SK-N-SH (cell line): ENCODE data around the gene ELMO1. TPM values are rescaled to one million over a fixed set of nuclear protein-coding genes. Genes with fewer than 3 reads are reported as not detected.

Source experiments
- CTCF ChIA-PET: fragments of 300-600, 350-600 bp; formaldehyde crosslinking; extraction: SDS; loops from one replicate; lab custom pipeline; 2021; lab: Yijun Ruan, JAX
- POLR2A ChIA-PET: fragments of 350-600 bp; sonication (Branson Sonifier 250); formaldehyde crosslinking; extraction: SDS; loops from one replicate; lab custom pipeline; 2020; ENCODE audit warnings: antibody characterized with exemption, inconsistent platforms; lab: Yijun Ruan, JAX
- DNase-seq: peaks from one replicate; pipeline ENCODE4 v3.0.0; 2012
- H2AFZ ChIP-seq: fragments of 200-600 bp; sonication (generic); 2 replicates; pipeline ENCODE4 v1.8.1; 2016; ENCODE audit warnings: antibody characterized with exemption, mild to moderate bottlenecking, low read depth
- H3F3A ChIP-seq: fragments of 200-600 bp; sonication (generic); replicated peaks from 2 replicates; pipeline ENCODE3; 2016; ENCODE audit warnings: antibody characterized with exemption, mild to moderate bottlenecking; ENCODE audit not compliant: insufficient read depth
- H3K27ac ChIP-seq, 2 experiments: fragments of 200-500 bp in 1 of 2; fragments of 200-600 bp in 1 of 2; sonication (Bioruptor generic) in 1 of 2; sonication (generic), shearing (Covaris generic) in 1 of 2; 2 replicates each; pipeline versions ENCODE4 v1.5.1 to v1.6.1; 2014 to 2016; ENCODE audit warnings: low read depth in 2 of 2, inconsistent platforms in 1 of 2, low read length in 1 of 2, mild to moderate bottlenecking in 1 of 2, mixed read lengths in 1 of 2
- H3K27me3 ChIP-seq: fragments of 200-600 bp; sonication (generic), shearing (Covaris generic); 2 replicates; pipeline ENCODE4 v1.6.1; 2016; ENCODE audit warnings: mixed run types; ENCODE audit not compliant: insufficient read depth
- H3K36me3 ChIP-seq, 2 experiments: fragments of 200-500 bp in 1 of 2; fragments of 200-600 bp in 1 of 2; sonication (Bioruptor generic) in 1 of 2; sonication (generic) in 1 of 2; replicated peaks in 1 of 2; 2 replicates each; pipeline versions ENCODE3 to v1.5.1; 2014 to 2016; ENCODE audit warnings: low read length in 1 of 2, mild to moderate bottlenecking in 1 of 2; ENCODE audit not compliant: insufficient read depth in 2 of 2, control insufficient read depth in 1 of 2
- H3K4me1 ChIP-seq, 2 experiments: fragments of 200-500 bp in 1 of 2; fragments of 200-600 bp in 1 of 2; sonication (Bioruptor generic) in 1 of 2; sonication (generic), shearing (Covaris generic) in 1 of 2; 2 replicates each; pipeline versions ENCODE4 v1.5.1 to v1.6.1; 2014 to 2016; ENCODE audit warnings: low read depth in 1 of 2, low read length in 1 of 2, mixed run types in 1 of 2; ENCODE audit not compliant: insufficient read depth in 2 of 2, control insufficient read depth in 1 of 2
- H3K4me2 ChIP-seq: fragments of 200-600 bp; sonication (generic), shearing (Covaris generic); 2 replicates; pipeline ENCODE4 v1.6.1; 2017; ENCODE audit warnings: mixed run types
- H3K4me3 ChIP-seq, 2 experiments: fragments of 200-500 bp in 1 of 2; fragments of 200-600 bp in 1 of 2; sonication (Bioruptor generic) in 1 of 2; sonication (generic), shearing (Covaris generic) in 1 of 2; 2 replicates each; pipeline versions ENCODE4 v1.5.1 to v1.8.1; 2014 to 2016; ENCODE audit warnings: low read depth in 2 of 2, inconsistent platforms in 1 of 2, low read length in 1 of 2, mild to moderate bottlenecking in 1 of 2, mixed read lengths in 1 of 2, moderate library complexity in 1 of 2
- H3K79me2 ChIP-seq: fragments of 200-600 bp; sonication (generic); 2 replicates; pipeline ENCODE4 v1.8.1; 2017; ENCODE audit warnings: mild to moderate bottlenecking; ENCODE audit not compliant: insufficient read depth
- H3K9ac ChIP-seq: fragments of 200-600 bp; sonication (generic); 2 replicates; pipeline ENCODE4 v1.6.1; 2017; ENCODE audit warnings: mixed run types
- H3K9me2 ChIP-seq: fragments of 200-600 bp; sonication (generic); 2 replicates; pipeline ENCODE4 v1.6.1; 2017; ENCODE audit warnings: mixed run types
- H3K9me3 ChIP-seq: fragments of 200-600 bp; sonication (generic); 2 replicates; pipeline ENCODE4 v1.6.1; 2017; ENCODE audit warnings: mixed run types, mild to moderate bottlenecking, moderate library complexity
- H4K20me1 ChIP-seq: fragments of 200-600 bp; sonication (generic); 2 replicates; pipeline ENCODE4 v1.6.1; 2017; ENCODE audit warnings: mild to moderate bottlenecking, mixed run types; ENCODE audit not compliant: insufficient read depth
- CHD2 ChIP-seq: fragments of 150-350 bp; IDR thresholded peaks from 2 replicates; pipeline ENCODE4 v1.6.1; 2018; ENCODE audit warnings: low read length; ENCODE audit not compliant: partially characterized antibody
- ELF1 ChIP-seq: IDR thresholded peaks from 2 replicates; pipeline ENCODE4 v1.4.0; 2012
- FOSL2 ChIP-seq: IDR thresholded peaks from 2 replicates; pipeline ENCODE4 v1.4.0; 2012; ENCODE audit warnings: low read depth, mild to moderate bottlenecking, moderate library complexity, borderline replicate concordance
- FOXJ3 ChIP-seq: sonication (generic); formaldehyde crosslinking; IDR thresholded peaks from 2 replicates; pipeline ENCODE4 v1.5.1; 2020; ENCODE audit warnings: mild to moderate bottlenecking, missing genetic modification reagents
- FOXM1 ChIP-seq: IDR thresholded peaks from 2 replicates; pipeline ENCODE4 v1.4.0; 2012; ENCODE audit warnings: low read depth, mild to moderate bottlenecking
- GABPA ChIP-seq: IDR thresholded peaks from 2 replicates; pipeline ENCODE4 v1.4.0; 2012; ENCODE audit warnings: low read depth, mild to moderate bottlenecking
- JUND ChIP-seq: IDR thresholded peaks from 2 replicates; pipeline ENCODE4 v1.4.0; 2012
- MXI1 ChIP-seq: IDR thresholded peaks from 2 replicates; pipeline ENCODE4 v1.6.1; 2012; ENCODE audit warnings: mild to moderate bottlenecking, low read depth, low read length, improper control_type of control experiment
- NFIC ChIP-seq: IDR thresholded peaks from 2 replicates; pipeline ENCODE4 v1.4.0; 2012; ENCODE audit warnings: borderline replicate concordance
- POLR2AphosphoS5 ChIP-seq: IDR thresholded peaks from 2 replicates; pipeline ENCODE4 v1.6.1; 2012; ENCODE audit warnings: low read depth, low read length
- RAD21 ChIP-seq: IDR thresholded peaks from 2 replicates; pipeline ENCODE4 v1.6.1; 2012; ENCODE audit warnings: mild to moderate bottlenecking, low read length
- RFX5 ChIP-seq: IDR thresholded peaks from 2 replicates; pipeline ENCODE4 v1.6.1; 2012; ENCODE audit warnings: mild to moderate bottlenecking, improper control_type of control experiment, low read length
- SIN3A ChIP-seq: IDR thresholded peaks from 2 replicates; pipeline ENCODE4 v1.6.1; 2012; ENCODE audit warnings: low read depth, mild to moderate bottlenecking, low read length, moderate library complexity, borderline replicate concordance
- SMC3 ChIP-seq: IDR thresholded peaks from 2 replicates; pipeline ENCODE4 v1.6.1; 2012; ENCODE audit warnings: low read depth, low read length, improper control_type of control experiment
- TAF1 ChIP-seq: IDR thresholded peaks from 2 replicates; pipeline ENCODE4 v1.6.1; 2012; ENCODE audit warnings: low read depth, mild to moderate bottlenecking, low read length, moderate library complexity, borderline replicate concordance
- TCF12 ChIP-seq: IDR thresholded peaks from 2 replicates; pipeline ENCODE4 v1.4.0; 2012
- TEAD4 ChIP-seq: IDR thresholded peaks from 2 replicates; pipeline ENCODE4 v1.4.0; 2012; ENCODE audit warnings: mild to moderate bottlenecking, borderline replicate concordance; ENCODE audit not compliant: insufficient read depth
- YY1 ChIP-seq: IDR thresholded peaks from 2 replicates; pipeline ENCODE4 v1.4.0; 2012; ENCODE audit warnings: low read depth, mild to moderate bottlenecking
- WGBS: methylation state at CpG from one replicate; pipeline ENCODE4 v1.1.6; 2017; ENCODE audit warnings: low lambda C conversion rate; 5-methylcytosine and 5-hydroxymethylcytosine counted together
- polyA plus RNA-seq, 3 experiments: library from polyadenylated mRNA; depleted of rRNA; stranded (reverse); fragments of >200 nt; gene quantifications; 2 replicates each; pipeline ENCODE4 v1.2.3, GENCODE V29; 2012
- TF ChIP-seq, protein P1 (sequence below): fragments of 200-600 bp; sonication (generic); IDR thresholded peaks from 2 replicates; pipeline ENCODE4 v1.6.1; 2017; ENCODE audit warnings: antibody characterized with exemption, mild to moderate bottlenecking, moderate library complexity
- TF ChIP-seq, protein P2 (sequence below): fragments of 150-350 bp; IDR thresholded peaks from 2 replicates; pipeline ENCODE4 v1.6.1; 2016; ENCODE audit warnings: mild to moderate bottlenecking, low read depth, low read length
- TF ChIP-seq, protein P3 (sequence below): IDR thresholded peaks from 2 replicates; pipeline ENCODE4; 2012
- TF ChIP-seq, protein P4 (sequence below): IDR thresholded peaks from 2 replicates; pipeline ENCODE4 v1.4.0; 2012; ENCODE audit warnings: low read depth, borderline replicate concordance
- TF ChIP-seq, protein P5 (sequence below): IDR thresholded peaks from 2 replicates; pipeline ENCODE4 v1.4.0; 2012; ENCODE audit warnings: low read depth
- TF ChIP-seq, protein P6 (sequence below): IDR thresholded peaks from 2 replicates; pipeline ENCODE4 v1.4.0; 2012; ENCODE audit warnings: low read depth, borderline replicate concordance

ELMO1 gene
- polyA plus RNA-seq, 1 of the 3 experiments (the other 2 are of a cell fraction) = 0.64 TPM

DNA sequence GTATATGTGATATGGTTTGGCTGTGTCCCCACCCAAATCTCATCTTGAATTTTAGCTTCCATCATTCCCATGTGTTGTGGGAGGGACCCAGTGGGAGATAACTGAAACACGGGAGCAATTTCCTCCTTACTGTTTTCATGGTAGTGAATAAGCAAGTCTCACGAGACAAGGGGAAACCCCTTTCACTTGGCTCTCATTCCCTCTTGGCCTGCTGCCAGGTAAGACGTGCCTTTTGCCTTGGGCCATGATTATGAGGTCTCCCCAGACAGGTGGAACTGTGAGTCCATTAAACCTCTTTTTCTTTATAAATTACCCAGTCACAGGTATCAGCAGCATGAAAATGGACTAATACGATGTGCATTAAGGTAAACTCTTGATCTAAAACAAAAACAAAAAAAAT, 367.2 kb downstream of the ELMO1 start:
- Histone ChIP-seq H3K9me2 (no peaks in the 10 kb centered on the region), H3K9me3 (no peaks in the 10 kb centered on the region), H4K20me1 (no peaks in the 10 kb centered on the region), H3K4me1 (no peaks in the 10 kb centered on the region; a peak in 1 of 4 replicates), H3K27me3 (no peaks in the 10 kb centered on the region), H3K9ac (no peak overlapping the region), H3K27ac (no peak overlapping the region), H3K4me2 (no peak overlapping the region), H2AFZ (no peak overlapping the region), H3F3A (no peaks in the 10 kb centered on the region), H3K4me3 (no peak overlapping the region), H3K36me3 (no peaks in the 10 kb centered on the region), H3K79me2 (no peaks in the 10 kb centered on the region)
- TF ChIP-seq, protein P1, sequence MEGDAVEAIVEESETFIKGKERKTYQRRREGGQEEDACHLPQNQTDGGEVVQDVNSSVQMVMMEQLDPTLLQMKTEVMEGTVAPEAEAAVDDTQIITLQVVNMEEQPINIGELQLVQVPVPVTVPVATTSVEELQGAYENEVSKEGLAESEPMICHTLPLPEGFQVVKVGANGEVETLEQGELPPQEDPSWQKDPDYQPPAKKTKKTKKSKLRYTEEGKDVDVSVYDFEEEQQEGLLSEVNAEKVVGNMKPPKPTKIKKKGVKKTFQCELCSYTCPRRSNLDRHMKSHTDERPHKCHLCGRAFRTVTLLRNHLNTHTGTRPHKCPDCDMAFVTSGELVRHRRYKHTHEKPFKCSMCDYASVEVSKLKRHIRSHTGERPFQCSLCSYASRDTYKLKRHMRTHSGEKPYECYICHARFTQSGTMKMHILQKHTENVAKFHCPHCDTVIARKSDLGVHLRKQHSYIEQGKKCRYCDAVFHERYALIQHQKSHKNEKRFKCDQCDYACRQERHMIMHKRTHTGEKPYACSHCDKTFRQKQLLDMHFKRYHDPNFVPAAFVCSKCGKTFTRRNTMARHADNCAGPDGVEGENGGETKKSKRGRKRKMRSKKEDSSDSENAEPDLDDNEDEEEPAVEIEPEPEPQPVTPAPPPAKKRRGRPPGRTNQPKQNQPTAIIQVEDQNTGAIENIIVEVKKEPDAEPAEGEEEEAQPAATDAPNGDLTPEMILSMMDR = no peak
- TF ChIP-seq TAF1 (no peak), SMC3 (no peak), CHD2 (no peak), TEAD4 (no peak), JUND (no peak), RAD21 (no peak), SIN3A (no peak), TCF12 (no peak), MXI1 (no peak), FOSL2 (no peak), NFIC (no peak), POLR2AphosphoS5 (no peak), ELF1 (no peak)
- TF ChIP-seq, protein P2, sequence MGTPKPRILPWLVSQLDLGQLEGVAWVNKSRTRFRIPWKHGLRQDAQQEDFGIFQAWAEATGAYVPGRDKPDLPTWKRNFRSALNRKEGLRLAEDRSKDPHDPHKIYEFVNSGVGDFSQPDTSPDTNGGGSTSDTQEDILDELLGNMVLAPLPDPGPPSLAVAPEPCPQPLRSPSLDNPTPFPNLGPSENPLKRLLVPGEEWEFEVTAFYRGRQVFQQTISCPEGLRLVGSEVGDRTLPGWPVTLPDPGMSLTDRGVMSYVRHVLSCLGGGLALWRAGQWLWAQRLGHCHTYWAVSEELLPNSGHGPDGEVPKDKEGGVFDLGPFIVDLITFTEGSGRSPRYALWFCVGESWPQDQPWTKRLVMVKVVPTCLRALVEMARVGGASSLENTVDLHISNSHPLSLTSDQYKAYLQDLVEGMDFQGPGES = no peak
- TF ChIP-seq, protein P3, sequence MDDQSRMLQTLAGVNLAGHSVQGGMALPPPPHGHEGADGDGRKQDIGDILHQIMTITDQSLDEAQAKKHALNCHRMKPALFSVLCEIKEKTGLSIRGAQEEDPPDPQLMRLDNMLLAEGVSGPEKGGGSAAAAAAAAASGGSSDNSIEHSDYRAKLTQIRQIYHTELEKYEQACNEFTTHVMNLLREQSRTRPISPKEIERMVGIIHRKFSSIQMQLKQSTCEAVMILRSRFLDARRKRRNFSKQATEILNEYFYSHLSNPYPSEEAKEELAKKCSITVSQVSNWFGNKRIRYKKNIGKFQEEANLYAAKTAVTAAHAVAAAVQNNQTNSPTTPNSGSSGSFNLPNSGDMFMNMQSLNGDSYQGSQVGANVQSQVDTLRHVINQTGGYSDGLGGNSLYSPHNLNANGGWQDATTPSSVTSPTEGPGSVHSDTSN = no peak
- ChIA-PET POLR2A (no interaction called here), CTCF (interaction anchor here (2.1 kb wide), 1 partner anchor 100 kb away, joined by 7 read pairs; no protein-coding TSS in a partner anchor)
- DNase-seq = no peak
- WGBS = 23% methylated on average over 4 of the region's 4 CpGs

DNA sequence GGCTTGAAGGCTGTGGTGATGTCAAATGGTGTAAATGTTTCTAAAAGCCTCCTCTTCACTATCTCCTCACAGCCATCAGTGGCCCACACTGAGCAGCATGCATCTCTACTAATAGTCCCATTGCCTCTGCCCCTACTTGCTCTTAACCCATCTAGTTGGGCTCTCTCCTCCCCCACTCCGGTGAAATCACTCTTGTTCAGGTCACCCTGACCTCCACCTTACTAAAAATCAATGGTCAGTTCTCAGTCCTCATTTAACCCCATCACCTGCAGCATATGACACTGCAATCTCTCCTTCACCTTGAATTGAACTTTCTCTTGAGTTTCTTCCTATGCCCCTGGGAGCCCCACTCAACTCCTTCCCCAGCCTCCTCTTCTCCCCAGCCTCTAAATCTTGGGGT, 369.2 kb downstream of the ELMO1 start:
- no peaks in the 10 kb centered on the region for H3F3A ChIP-seq
- H3K79me2 ChIP-seq = no peaks in the 10 kb centered on the region
- no peaks in the 10 kb centered on the region for H3K9me3 ChIP-seq
- no peaks in the 10 kb centered on the region for H3K27me3 ChIP-seq
- ChIA-PET POLR2A (no interaction called here), CTCF (no interaction called here)
- no peak for DNase-seq
- H3K27ac ChIP-seq = no peak overlapping the region
- no peaks in the 10 kb centered on the region for H3K36me3 ChIP-seq
- no peak for TF ChIP-seq GABPA
- TF ChIP-seq, protein P4, sequence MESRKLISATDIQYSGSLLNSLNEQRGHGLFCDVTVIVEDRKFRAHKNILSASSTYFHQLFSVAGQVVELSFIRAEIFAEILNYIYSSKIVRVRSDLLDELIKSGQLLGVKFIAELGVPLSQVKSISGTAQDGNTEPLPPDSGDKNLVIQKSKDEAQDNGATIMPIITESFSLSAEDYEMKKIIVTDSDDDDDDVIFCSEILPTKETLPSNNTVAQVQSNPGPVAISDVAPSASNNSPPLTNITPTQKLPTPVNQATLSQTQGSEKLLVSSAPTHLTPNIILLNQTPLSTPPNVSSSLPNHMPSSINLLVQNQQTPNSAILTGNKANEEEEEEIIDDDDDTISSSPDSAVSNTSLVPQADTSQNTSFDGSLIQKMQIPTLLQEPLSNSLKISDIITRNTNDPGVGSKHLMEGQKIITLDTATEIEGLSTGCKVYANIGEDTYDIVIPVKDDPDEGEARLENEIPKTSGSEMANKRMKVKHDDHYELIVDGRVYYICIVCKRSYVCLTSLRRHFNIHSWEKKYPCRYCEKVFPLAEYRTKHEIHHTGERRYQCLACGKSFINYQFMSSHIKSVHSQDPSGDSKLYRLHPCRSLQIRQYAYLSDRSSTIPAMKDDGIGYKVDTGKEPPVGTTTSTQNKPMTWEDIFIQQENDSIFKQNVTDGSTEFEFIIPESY = no peak
- TF ChIP-seq, protein P5, sequence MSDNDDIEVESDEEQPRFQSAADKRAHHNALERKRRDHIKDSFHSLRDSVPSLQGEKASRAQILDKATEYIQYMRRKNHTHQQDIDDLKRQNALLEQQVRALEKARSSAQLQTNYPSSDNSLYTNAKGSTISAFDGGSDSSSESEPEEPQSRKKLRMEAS = no peak
- TF ChIP-seq MXI1 = no peak
- TF ChIP-seq FOXM1 = no peak
- TF ChIP-seq, protein P6, sequence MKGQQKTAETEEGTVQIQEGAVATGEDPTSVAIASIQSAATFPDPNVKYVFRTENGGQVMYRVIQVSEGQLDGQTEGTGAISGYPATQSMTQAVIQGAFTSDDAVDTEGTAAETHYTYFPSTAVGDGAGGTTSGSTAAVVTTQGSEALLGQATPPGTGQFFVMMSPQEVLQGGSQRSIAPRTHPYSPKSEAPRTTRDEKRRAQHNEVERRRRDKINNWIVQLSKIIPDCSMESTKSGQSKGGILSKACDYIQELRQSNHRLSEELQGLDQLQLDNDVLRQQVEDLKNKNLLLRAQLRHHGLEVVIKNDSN = no peak
- TF ChIP-seq YY1 = no peak
- no peak for TF ChIP-seq RFX5
- no peak for TF ChIP-seq FOXJ3 (CRISPR knock-in tag)
- 35% methylated on average over 1 of the region's 1 CpG for WGBS
- H2AFZ ChIP-seq = no peak overlapping the region
- H3K4me3 ChIP-seq = no peak overlapping the region
- H3K9ac ChIP-seq = no peak overlapping the region
- no peaks in the 10 kb centered on the region; a peak in 1 of 4 replicates for H3K4me1 ChIP-seq
- H4K20me1 ChIP-seq = no peaks in the 10 kb centered on the region
- H3K4me2 ChIP-seq = no peak overlapping the region
- no peaks in the 10 kb centered on the region for H3K9me2 ChIP-seq
